SK-N-SH (cell line): ENCODE measurements around the gene KISS1R. TPM values are rescaled to one million over a fixed set of nuclear protein-coding genes. Genes with fewer than 3 reads are reported as not detected.

ENCODE experiments used
- CTCF ChIA-PET: fragments of 300-600, 350-600 bp; formaldehyde crosslinking; extraction: SDS; loops from one replicate; lab custom pipeline; 2021; lab: Yijun Ruan, JAX
- POLR2A ChIA-PET: fragments of 350-600 bp; sonication (Branson Sonifier 250); formaldehyde crosslinking; extraction: SDS; loops from one replicate; lab custom pipeline; 2020; ENCODE audit warnings: antibody characterized with exemption, inconsistent platforms; lab: Yijun Ruan, JAX
- DNase-seq: peaks from one replicate; pipeline ENCODE4 v3.0.0; 2012
- H2AFZ ChIP-seq: fragments of 200-600 bp; sonication (generic); 2 replicates; pipeline ENCODE4 v1.8.1; 2016; ENCODE audit warnings: antibody characterized with exemption, mild to moderate bottlenecking, low read depth
- H3F3A ChIP-seq: fragments of 200-600 bp; sonication (generic); replicated peaks from 2 replicates; pipeline ENCODE3; 2016; ENCODE audit warnings: antibody characterized with exemption, mild to moderate bottlenecking; ENCODE audit not compliant: insufficient read depth
- H3K27ac ChIP-seq, 2 experiments: fragments of 200-500 bp in 1 of 2; fragments of 200-600 bp in 1 of 2; sonication (Bioruptor generic) in 1 of 2; sonication (generic), shearing (Covaris generic) in 1 of 2; 2 replicates each; pipeline versions ENCODE4 v1.5.1 to v1.6.1; 2014 to 2016; ENCODE audit warnings: low read depth in 2 of 2, inconsistent platforms in 1 of 2, low read length in 1 of 2, mild to moderate bottlenecking in 1 of 2, mixed read lengths in 1 of 2
- H3K27me3 ChIP-seq: fragments of 200-600 bp; sonication (generic), shearing (Covaris generic); 2 replicates; pipeline ENCODE4 v1.6.1; 2016; ENCODE audit warnings: mixed run types; ENCODE audit not compliant: insufficient read depth
- H3K36me3 ChIP-seq, 2 experiments: fragments of 200-500 bp in 1 of 2; fragments of 200-600 bp in 1 of 2; sonication (Bioruptor generic) in 1 of 2; sonication (generic) in 1 of 2; replicated peaks in 1 of 2; 2 replicates each; pipeline versions ENCODE3 to v1.5.1; 2014 to 2016; ENCODE audit warnings: low read length in 1 of 2, mild to moderate bottlenecking in 1 of 2; ENCODE audit not compliant: insufficient read depth in 2 of 2, control insufficient read depth in 1 of 2
- H3K4me1 ChIP-seq, 2 experiments: fragments of 200-500 bp in 1 of 2; fragments of 200-600 bp in 1 of 2; sonication (Bioruptor generic) in 1 of 2; sonication (generic), shearing (Covaris generic) in 1 of 2; 2 replicates each; pipeline versions ENCODE4 v1.5.1 to v1.6.1; 2014 to 2016; ENCODE audit warnings: low read depth in 1 of 2, low read length in 1 of 2, mixed run types in 1 of 2; ENCODE audit not compliant: insufficient read depth in 2 of 2, control insufficient read depth in 1 of 2
- H3K4me2 ChIP-seq: fragments of 200-600 bp; sonication (generic), shearing (Covaris generic); 2 replicates; pipeline ENCODE4 v1.6.1; 2017; ENCODE audit warnings: mixed run types
- H3K4me3 ChIP-seq, 2 experiments: fragments of 200-500 bp in 1 of 2; fragments of 200-600 bp in 1 of 2; sonication (Bioruptor generic) in 1 of 2; sonication (generic), shearing (Covaris generic) in 1 of 2; 2 replicates each; pipeline versions ENCODE4 v1.5.1 to v1.8.1; 2014 to 2016; ENCODE audit warnings: low read depth in 2 of 2, inconsistent platforms in 1 of 2, low read length in 1 of 2, mild to moderate bottlenecking in 1 of 2, mixed read lengths in 1 of 2, moderate library complexity in 1 of 2
- H3K79me2 ChIP-seq: fragments of 200-600 bp; sonication (generic); 2 replicates; pipeline ENCODE4 v1.8.1; 2017; ENCODE audit warnings: mild to moderate bottlenecking; ENCODE audit not compliant: insufficient read depth
- H3K9ac ChIP-seq: fragments of 200-600 bp; sonication (generic); 2 replicates; pipeline ENCODE4 v1.6.1; 2017; ENCODE audit warnings: mixed run types
- H3K9me2 ChIP-seq: fragments of 200-600 bp; sonication (generic); 2 replicates; pipeline ENCODE4 v1.6.1; 2017; ENCODE audit warnings: mixed run types
- H3K9me3 ChIP-seq: fragments of 200-600 bp; sonication (generic); 2 replicates; pipeline ENCODE4 v1.6.1; 2017; ENCODE audit warnings: mixed run types, mild to moderate bottlenecking, moderate library complexity
- H4K20me1 ChIP-seq: fragments of 200-600 bp; sonication (generic); 2 replicates; pipeline ENCODE4 v1.6.1; 2017; ENCODE audit warnings: mild to moderate bottlenecking, mixed run types; ENCODE audit not compliant: insufficient read depth
- EP300 ChIP-seq, 2 experiments: IDR thresholded peaks; 2 replicates each; pipeline versions ENCODE4 v1.4.0 to v1.6.1; 2012; ENCODE audit warnings: borderline replicate concordance in 1 of 2, low read depth in 1 of 2, low read length in 1 of 2
- EZH2phosphoT487 ChIP-seq: fragments of 200-600 bp; sonication (generic); IDR thresholded peaks from 2 replicates; pipeline ENCODE4 v1.6.1; 2017; ENCODE audit warnings: low read depth, mixed run types, mild to moderate bottlenecking, antibody characterized with exemption, moderate library complexity, borderline replicate concordance
- GABPA ChIP-seq: IDR thresholded peaks from 2 replicates; pipeline ENCODE4 v1.4.0; 2012; ENCODE audit warnings: low read depth, mild to moderate bottlenecking
- MEF2A ChIP-seq: IDR thresholded peaks from 2 replicates; pipeline ENCODE4 v1.4.0; 2012; ENCODE audit warnings: low read depth, borderline replicate concordance
- POLR2AphosphoS5 ChIP-seq: IDR thresholded peaks from 2 replicates; pipeline ENCODE4 v1.6.1; 2012; ENCODE audit warnings: low read depth, low read length
- RAD21 ChIP-seq: IDR thresholded peaks from 2 replicates; pipeline ENCODE4 v1.6.1; 2012; ENCODE audit warnings: mild to moderate bottlenecking, low read length
- RFX5 ChIP-seq: IDR thresholded peaks from 2 replicates; pipeline ENCODE4 v1.6.1; 2012; ENCODE audit warnings: mild to moderate bottlenecking, improper control_type of control experiment, low read length
- TEAD4 ChIP-seq: IDR thresholded peaks from 2 replicates; pipeline ENCODE4 v1.4.0; 2012; ENCODE audit warnings: mild to moderate bottlenecking, borderline replicate concordance; ENCODE audit not compliant: insufficient read depth
- YY1 ChIP-seq: IDR thresholded peaks from 2 replicates; pipeline ENCODE4 v1.4.0; 2012; ENCODE audit warnings: low read depth, mild to moderate bottlenecking
- WGBS: methylation state at CpG from one replicate; pipeline ENCODE4 v1.1.6; 2017; ENCODE audit warnings: low lambda C conversion rate; 5-methylcytosine and 5-hydroxymethylcytosine counted together
- polyA plus RNA-seq, 3 experiments: library from polyadenylated mRNA; depleted of rRNA; stranded (reverse); fragments of >200 nt; gene quantifications; 2 replicates each; pipeline ENCODE4 v1.2.3, GENCODE V29; 2012
- TF ChIP-seq, protein P1 (sequence below): fragments of 150-350 bp; IDR thresholded peaks from 2 replicates; pipeline ENCODE4 v1.6.1; 2016; ENCODE audit warnings: mild to moderate bottlenecking, low read depth, low read length
- TF ChIP-seq, protein P2 (sequence below): fragments of 200-600 bp; sonication (generic); IDR thresholded peaks from 2 replicates; pipeline ENCODE4 v1.6.1; 2017; ENCODE audit warnings: antibody characterized with exemption, mild to moderate bottlenecking, moderate library complexity

KISS1R gene
- polyA plus RNA-seq, 1 of the 3 experiments (the other 2 are of a cell fraction): not detected

DNA sequence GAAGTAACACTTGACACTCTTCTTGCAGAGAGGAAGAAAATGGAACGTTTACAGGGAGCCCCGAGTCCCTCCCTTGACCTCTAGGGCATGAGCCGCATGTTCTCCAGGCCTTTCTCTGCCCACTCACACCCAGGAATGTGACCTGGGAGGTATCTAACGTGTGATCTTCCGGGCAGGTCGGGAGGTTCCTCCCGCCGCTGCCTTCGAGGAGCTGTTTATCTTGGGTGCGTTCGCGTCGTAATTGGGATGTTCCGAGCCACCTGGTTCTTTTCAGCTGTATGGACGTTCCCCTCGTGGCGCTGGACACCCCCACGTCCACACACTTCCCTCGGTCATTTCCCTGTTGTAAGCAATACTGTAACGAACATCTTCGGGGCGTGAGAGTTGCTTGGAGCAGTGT is 22.3 kb downstream of the KISS1R start:
- Histone ChIP-seq H3K4me2 (no peak overlapping the region), H3K9me2 (no peaks in the 10 kb centered on the region), H3K27me3 (no peaks in the 10 kb centered on the region), H3K4me3 (no peak overlapping the region), H3K27ac (peak overlapping the region in 1 of 2 experiments; percentile 95; a peak in 2 of 4 replicates), H4K20me1 (peaks cover 32% of the 10 kb centered on the region), H3K4me1 (peaks cover 6 to 55% of the 10 kb centered on the region in 2 experiments; a peak in 3 of 4 replicates), H3K36me3 (no peaks in the 10 kb centered on the region), H3K9ac (no peak overlapping the region), H3F3A (peaks cover 13% of the 10 kb centered on the region), H3K9me3 (no peaks in the 10 kb centered on the region), H2AFZ (no peak overlapping the region), H3K79me2 (peaks cover 44% of the 10 kb centered on the region; the same call in 1 of the 2 replicates)
- 93% methylated on average over 22 of the region's 22 CpGs for WGBS
- TF ChIP-seq RFX5 (no peak), MEF2A (no peak), EP300 (IDR thresholded peaks at IDR 0.05; ENCODE audit: borderline replicate concordance in 1 of 2, low read depth in 1 of 2, low read length in 1 of 2) (no peak), YY1 (no peak), TEAD4 (no peak)
- TF ChIP-seq, protein P1, sequence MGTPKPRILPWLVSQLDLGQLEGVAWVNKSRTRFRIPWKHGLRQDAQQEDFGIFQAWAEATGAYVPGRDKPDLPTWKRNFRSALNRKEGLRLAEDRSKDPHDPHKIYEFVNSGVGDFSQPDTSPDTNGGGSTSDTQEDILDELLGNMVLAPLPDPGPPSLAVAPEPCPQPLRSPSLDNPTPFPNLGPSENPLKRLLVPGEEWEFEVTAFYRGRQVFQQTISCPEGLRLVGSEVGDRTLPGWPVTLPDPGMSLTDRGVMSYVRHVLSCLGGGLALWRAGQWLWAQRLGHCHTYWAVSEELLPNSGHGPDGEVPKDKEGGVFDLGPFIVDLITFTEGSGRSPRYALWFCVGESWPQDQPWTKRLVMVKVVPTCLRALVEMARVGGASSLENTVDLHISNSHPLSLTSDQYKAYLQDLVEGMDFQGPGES: no peak
- TF ChIP-seq, protein P2, sequence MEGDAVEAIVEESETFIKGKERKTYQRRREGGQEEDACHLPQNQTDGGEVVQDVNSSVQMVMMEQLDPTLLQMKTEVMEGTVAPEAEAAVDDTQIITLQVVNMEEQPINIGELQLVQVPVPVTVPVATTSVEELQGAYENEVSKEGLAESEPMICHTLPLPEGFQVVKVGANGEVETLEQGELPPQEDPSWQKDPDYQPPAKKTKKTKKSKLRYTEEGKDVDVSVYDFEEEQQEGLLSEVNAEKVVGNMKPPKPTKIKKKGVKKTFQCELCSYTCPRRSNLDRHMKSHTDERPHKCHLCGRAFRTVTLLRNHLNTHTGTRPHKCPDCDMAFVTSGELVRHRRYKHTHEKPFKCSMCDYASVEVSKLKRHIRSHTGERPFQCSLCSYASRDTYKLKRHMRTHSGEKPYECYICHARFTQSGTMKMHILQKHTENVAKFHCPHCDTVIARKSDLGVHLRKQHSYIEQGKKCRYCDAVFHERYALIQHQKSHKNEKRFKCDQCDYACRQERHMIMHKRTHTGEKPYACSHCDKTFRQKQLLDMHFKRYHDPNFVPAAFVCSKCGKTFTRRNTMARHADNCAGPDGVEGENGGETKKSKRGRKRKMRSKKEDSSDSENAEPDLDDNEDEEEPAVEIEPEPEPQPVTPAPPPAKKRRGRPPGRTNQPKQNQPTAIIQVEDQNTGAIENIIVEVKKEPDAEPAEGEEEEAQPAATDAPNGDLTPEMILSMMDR: no peak
- DNase-seq: no peak
- CTCF ChIA-PET: interaction anchor here (0.6 to 1.4 kb wide), 7 partner anchors 17 to 429 kb away, joined by 3 to 4 read pairs (median 3); partner anchors contain the start of gene WDR18
- POLR2A ChIA-PET: interaction anchor here (1.4 kb wide), 1 partner anchor 45 kb away, joined by 5 read pairs; the partner anchor contains the start of gene WDR18

DNA sequence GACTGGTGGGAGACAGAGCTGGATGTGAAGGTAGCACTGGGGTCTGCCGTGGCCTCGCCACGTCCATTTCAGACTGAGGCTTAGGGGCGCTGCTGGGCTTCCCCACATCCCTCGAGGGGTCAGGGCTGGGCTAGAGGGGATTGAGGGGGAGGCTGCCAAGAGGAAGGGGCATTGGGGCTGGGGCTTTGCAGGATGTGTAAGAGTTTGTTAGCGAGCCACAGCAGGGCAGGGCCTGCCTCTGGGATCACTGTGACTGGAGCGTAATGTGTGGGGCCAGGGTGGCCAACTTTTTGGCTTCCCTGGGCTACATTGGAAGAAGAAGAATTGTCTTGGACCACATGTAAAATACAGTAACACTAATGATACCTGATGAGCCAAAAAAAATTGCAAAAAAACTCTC is 22.8 kb downstream of the KISS1R start:
- no peak overlapping the region for H3K9ac ChIP-seq
- CTCF ChIA-PET: interaction anchor here (1.1 to 1.4 kb wide), 5 partner anchors 18 to 430 kb away, joined by 3 to 4 read pairs (median 3); partner anchors contain the start of gene WDR18
- no peaks in the 10 kb centered on the region for H3K9me3 ChIP-seq
- POLR2A ChIA-PET: interaction anchor here (1.4 kb wide), 1 partner anchor 44 kb away, joined by 5 read pairs; the partner anchor contains the start of gene WDR18
- H3F3A ChIP-seq: peaks cover 13% of the 10 kb centered on the region
- peaks cover 43% of the 10 kb centered on the region; the same call in 1 of the 2 replicates for H3K79me2 ChIP-seq
- H4K20me1 ChIP-seq: peaks cover 36% of the 10 kb centered on the region
- no peaks in the 10 kb centered on the region for H3K36me3 ChIP-seq
- WGBS: 95% methylated on average over 7 of the region's 7 CpGs
- no peak for DNase-seq
- H3K9me2 ChIP-seq: no peaks in the 10 kb centered on the region
- H3K27me3 ChIP-seq: no peaks in the 10 kb centered on the region
- H3K4me2 ChIP-seq: peak overlapping the region; percentile 88
- peaks cover 6 to 56% of the 10 kb centered on the region in 2 experiments; a peak in 3 of 4 replicates for H3K4me1 ChIP-seq
- H3K27ac ChIP-seq: peak overlapping the region; percentile 69 to 95
- TF ChIP-seq TEAD4 (no peak), EZH2phosphoT487 (no peak), POLR2AphosphoS5 (no peak), GABPA (no peak), RAD21 (no peak)
- TF ChIP-seq, protein P2: no peak
- H3K4me3 ChIP-seq: no peak overlapping the region
- no peak overlapping the region for H2AFZ ChIP-seq
